ENCODE results near the gene SLC6A11.

- no peak for TF ChIP-seq CTCF (IDR thresholded peaks at IDR 0.05)
- TF ChIP-seq POLR2A (IDR thresholded peaks at IDR 0.05) = no peak
Measured at GRCh38 chr3:10937141-10937825, 121.3 kb downstream of the SLC6A11 start.

All from uterus (tissue), 2 donors.